Measurements from ENCODE around the gene JPT2. TPM values are rescaled to one million over a fixed set of nuclear protein-coding genes. Genes with fewer than 3 reads are reported as not detected.

JPT2 gene
- total RNA-seq, 1 donor from 2014 or later, result 40.4 TPM

DNA sequence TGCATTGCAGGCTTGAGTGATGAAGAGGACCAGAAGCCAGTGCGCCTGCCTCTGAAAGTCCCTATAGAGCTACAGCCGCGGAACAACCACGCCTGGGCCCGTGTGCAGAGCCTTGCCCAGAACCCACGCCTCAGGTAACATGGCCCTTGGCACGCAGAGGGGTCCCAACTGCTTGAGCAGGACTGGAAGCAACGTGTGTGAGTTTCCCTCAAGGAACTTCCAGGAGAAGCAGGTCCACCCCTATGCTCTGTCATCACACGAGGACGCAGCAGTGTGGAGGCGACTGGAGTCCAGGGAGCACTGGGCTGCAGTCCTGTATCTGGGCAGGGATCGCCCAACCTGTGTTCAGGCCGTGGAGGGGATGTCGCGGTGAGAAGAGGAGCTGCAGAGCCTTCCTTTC is 25.1 kb upstream of the JPT2 start:
- DNase-seq, result no peak

DNA sequence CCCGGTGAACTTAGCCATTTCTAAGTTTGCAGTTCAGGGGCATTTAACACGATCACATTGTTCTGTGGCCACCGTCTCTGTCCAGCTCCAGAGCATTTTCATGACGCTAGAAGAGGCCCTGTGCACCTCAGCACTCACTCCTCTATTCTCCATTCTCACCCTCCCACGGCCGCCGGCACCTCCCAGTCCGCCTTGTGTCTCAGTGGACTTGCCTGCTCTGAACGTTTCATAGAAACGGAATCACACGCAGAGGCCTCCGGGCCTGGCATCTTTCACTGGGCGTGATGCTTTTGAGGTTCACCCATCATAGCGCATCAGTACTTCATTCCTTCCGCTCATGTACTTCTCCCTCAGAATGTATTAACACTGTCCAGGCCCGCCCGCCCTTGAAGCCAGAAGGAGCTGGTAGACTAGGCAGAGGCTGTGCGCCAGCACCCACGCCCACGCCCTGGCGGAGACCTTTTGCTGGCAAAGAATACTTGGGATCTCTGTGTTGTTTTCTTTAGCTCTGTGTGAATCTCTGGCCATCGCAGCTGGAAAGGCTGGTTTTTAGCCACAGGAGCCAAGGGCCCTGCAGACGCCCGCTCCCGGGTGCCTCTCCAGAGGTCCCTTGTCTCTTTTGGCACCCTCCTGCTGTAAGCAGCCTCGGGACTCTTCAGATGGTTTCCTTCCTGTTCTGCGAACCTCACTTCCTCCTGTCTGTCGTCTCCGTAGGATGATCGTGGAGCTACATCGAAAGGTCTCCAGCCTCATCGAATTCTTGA is 23.4 kb upstream of the JPT2 start:
- no peak for DNase-seq

DNA sequence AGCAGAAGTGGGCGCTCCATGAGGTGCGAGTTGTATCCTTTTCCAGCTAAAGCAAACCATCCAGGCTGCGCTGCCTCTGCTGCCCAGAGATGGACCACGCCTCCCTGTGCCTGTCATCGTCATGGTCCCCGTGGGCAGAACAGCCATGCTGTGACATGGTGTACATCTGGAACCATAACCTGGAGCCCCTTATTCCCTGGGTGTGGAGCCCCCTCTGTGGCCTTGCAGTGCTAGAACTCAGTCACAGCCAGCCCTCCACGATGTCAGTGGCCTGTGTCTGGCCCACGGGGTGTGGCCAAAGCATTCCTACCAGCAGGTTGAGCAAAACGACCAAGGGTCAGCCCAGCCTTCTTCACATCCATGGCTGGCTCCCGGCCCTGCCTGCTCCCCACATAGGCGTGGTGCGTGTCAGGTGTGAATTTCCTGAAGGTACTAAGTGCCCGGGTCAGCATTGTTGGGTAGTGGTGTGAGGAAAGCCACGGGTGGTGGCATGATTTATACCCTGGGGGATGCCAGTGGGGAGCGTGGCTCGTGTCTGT is 22.7 kb upstream of the JPT2 start:
- no peak for DNase-seq

DNA sequence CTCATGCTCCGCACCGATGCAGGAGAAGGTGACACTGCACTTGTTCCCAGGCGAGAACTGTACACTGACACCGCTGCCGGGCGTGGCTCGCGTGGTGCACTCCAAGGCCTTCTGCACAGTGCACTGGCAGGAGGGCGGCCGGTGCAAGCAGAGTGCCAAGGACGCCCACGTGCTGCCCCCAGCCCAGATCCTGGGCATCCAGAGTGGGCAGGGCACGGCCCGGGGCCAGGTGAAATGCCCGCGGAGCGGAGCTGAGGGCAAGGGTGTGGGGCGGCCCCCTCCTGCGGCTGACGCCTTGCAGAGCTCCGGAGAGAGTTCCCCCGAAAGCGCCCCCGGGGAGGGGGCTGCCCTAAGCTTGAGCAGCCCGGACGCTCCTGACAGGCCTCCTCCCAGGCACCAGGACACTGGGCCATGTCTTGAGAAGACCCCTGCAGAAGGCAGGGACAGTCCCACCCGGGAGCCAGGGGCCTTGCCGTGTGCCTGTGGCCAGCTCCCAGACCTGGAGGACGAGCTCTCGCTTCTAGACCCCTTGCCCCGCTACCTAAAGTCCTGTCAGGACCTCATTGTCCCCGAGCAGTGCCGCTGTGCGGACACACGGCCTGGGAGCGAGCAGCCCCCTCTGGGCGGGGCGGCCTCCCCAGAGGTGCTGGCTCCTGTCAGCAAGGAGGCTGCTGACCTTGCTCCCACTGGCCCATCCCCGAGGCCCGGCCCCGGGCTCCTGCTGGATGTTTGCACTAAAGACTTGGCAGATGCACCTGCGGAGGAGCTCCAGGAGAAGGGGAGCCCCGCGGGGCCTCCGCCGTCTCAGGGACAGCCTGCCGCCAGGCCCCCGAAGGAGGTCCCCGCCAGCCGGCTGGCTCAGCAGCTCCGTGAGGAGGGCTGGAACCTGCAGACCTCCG is 21.9 kb upstream of the JPT2 start:
- no peak for DNase-seq

DNA sequence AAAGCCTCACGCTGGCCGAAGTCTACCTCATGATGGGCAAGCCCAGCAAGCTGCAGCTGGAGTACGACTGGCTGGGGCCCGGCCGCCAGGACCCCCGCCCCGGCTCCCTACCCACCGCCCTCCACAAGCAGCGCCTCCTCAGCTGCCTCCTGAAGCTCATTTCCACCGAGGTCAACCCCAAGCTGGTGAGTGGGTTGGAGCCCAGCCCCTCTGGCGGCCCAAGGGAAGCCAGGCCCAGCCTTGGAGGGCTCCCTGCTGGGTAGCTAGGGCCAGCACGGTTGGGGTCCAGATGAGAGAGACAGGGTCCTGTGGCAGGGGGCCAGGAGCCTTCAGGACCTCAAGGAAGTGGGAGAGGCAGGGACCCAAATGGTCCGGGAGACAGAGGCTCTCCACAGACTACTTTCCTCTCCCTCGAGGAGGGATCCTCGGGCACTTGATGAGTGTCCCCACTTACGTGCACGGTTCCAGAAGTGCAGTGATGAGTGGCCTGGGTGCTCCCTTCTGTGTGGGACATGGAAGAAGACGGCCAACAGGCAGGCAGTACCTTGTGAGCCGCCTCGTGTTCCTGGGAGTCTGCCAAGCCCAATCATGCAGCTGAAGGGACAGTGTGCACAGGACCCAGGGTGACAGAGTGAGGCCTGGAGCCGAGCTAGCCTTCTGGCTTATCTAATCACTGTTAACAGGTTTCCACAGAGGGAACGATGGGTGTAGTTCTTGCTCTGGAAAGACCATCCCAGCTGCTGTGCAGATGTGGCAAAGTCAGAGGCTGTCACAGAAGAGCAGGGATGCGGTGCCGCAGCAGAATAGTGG is 21.1 kb upstream of the JPT2 start:
- DNase-seq, result no peak

DNA sequence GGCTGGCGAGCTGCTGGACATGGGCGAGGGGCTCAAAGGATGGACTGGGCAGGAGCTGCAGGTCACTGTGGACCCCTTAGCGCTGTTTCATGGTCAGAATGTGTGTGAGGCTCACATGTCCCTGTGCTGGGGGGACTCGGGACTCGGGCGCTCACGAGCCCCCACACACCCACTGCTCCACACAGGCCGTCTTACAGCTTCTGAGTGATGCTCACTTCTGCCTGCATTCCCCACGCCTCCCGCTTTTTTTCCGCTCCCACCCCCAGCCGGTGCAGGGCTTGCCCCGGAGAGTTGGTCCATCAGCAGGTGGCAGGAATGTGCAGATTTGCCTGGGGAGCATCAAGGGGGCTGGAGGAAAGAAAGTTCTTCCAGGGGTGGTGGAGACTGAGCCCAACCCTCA is 20.2 kb upstream of the JPT2 start:
- no peak for DNase-seq

DNA sequence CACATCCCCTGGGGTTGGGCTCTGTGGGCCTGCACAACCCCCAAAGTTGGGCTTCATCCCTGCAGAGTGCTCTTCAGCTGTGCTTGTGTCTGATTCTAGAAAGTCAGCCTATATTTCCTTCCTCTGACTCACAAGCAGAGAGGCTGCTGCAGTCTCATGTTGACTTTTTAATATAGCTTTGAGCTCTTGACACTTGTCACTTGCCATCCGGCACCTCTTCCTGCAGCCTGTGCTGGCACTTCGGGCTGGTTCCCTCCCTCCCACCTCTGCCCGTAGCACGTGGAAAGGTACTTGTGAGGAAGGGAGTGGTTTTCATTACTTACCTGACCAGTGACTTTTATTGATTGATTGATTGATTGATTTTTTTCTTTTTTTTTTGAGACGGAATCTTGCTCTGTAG is 19.0 kb upstream of the JPT2 start:
- no peak for DNase-seq

DNA sequence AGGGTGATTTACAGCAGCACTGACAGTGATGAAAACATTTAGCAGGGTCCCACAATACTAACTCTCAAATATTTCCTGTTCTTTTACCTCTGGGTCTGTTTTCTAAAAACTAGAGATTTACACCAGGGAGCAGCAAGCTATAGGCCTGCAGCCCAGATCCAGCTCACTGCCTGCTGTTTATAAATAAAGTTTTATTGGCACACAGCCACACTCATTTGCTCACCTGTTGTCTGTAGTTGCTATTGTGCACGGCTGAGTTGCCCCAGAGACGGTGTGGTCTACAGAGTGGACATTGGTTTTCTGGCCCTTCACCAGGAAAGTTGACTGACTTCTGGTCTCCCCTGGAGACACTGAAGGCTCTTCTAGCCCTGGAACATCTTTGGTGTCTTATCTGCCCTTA is 16.3 kb upstream of the JPT2 start:
- DNase-seq, result no peak

DNA sequence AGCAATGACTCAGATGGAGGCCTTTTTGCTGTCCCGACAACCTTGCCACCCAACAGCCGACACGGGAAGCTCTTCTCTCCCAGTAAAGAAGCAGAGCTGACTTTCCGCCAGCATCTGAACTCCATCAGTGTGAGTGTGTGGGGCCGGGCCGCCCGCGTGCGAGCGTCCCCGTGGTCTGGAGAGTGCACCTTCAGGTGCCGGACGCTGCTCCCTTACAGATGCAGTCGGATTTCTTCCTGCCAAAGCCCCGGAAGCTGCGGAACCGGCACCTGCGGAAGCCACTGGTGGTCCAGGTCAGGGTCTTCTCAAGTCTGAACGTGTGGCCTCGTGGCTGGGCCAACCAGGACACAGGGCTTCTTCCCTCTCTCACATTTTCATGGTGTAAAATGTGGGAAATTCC is 15.5 kb upstream of the JPT2 start:
- DNase-seq, result no peak

DNA sequence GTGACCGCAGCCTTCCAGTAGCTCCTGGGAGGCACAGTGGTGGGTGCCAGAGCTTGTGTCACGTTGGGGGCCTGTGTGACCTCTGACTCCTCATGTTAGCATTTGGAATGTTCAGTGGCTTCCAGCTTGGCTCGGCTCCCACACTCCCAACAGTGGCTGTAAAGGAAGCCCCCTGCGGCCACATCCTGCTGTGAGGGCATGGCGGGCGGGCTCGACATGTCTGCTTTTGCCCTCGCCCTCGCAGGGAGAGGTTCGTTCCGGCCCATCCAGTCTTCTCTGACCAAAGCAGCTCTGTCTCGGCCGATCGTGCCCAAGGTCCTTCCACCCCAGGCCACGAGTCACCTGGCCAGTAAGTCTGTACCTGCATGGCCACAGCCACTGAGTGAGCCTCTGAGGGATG is 12.2 kb upstream of the JPT2 start:
- no peak for DNase-seq

DNA sequence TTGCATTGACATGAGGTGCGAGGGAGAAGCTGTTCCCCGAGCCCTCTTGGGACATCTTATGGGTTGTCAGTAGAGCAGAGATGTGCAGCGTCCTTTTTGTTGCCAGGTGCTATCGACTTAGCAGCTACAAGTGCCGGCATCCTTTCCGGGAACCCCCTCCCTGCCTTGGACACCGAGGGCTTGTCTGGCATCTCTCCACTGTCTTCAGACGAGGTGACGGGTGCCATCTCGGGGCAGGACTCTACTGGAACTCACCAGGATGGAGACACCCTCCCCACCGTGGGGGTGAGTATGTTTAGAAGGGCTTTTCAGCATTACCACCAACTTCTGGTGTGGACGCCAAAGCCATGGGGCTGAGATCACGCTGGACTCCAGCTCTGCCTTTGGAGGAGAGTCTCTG is 11.8 kb upstream of the JPT2 start:
- no peak for DNase-seq

DNA sequence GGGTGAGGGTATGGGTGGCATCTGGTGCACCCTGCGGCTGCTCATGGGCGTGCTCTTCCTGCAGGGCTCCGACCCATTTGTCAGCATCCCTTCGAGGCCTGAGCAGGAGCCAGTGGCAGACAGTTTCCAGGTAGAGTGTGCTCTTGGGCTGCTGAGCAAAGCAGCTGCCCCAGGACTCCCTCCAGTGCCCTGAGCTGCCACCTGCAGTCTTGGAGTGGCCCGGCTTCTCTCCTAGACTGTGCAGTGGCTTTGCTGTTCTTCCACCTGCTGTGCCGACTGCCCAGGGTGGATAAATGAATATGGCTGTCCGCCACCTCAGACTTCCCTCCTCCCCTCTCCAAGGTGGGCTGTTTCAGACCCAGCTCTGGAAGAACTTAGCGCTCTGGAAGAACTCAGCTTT is 10.8 kb upstream of the JPT2 start:
- no peak for DNase-seq

DNA sequence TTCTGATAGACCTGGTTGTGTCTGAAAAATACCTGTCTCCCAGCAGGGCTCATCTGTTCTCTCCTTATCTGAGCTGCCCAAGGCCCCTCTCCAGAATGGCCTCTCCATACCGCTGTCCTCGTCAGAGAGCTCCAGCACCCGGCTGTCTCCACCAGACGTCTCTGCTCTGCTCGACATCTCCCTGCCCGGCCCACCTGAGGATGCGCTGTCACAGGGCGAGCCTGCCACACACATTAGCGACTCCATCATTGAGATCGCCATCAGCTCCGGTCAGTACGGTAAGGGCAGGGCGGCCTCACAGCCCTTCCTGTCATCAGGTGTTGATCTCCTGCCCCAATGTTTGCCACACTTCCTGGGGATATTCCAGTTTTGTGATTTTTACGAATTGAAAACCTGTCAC is 10.2 kb upstream of the JPT2 start:
- DNase-seq, result no peak

DNA sequence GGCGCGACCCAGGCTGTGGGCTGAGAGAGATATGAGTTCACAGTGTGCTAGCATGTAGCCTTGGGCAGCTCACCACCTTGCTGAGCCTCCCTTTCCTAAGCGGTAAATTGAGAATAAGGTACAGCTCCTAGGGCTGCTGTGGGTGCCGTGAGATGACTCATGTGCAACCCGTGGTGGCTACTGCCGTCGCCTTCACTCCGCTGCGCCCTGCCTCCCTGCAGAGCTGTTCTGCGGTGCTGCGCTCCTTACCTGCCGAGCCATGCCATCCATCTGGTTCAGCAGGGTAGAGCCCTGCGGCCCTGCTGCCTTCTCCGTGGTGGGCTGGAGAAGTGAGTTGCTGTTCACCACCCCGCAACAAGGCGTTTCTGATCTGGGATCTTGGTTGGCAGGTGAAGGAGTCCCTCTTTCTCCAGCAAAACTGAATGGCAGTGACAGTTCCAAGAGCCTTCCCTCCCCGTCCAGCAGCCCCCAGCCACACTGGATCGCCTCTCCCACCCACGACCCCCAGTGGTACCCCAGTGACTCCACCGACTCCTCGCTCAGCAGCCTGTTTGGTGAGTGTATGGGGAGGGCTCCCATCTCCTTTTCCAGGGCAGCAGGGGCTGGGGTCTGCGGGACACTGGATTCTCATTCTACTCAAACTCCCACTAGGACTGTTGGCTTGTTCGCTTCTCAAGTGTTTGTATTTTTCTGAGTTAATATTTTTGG is 9.3 kb upstream of the JPT2 start:
- DNase-seq, result no peak

DNA sequence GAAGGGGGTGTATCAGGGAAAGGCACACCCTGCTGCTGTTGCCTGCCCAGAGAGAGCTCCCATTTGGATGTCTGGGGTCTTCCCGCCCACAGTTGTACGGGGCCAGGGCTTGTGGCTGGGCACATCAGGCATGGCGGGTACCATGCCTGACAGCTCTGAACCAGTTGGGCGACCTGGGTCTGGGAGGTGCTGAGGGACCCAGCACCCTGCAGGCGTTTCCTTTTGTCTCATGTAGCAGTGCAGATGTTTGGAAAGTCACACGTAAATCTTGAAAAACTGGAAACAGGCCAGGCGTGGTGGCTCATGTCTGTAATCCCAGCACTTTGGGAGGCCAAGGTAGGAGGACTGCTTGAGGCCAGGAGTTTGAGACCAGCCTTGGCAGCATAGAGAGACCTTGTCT is 8.4 kb upstream of the JPT2 start:
- no peak for DNase-seq

DNA sequence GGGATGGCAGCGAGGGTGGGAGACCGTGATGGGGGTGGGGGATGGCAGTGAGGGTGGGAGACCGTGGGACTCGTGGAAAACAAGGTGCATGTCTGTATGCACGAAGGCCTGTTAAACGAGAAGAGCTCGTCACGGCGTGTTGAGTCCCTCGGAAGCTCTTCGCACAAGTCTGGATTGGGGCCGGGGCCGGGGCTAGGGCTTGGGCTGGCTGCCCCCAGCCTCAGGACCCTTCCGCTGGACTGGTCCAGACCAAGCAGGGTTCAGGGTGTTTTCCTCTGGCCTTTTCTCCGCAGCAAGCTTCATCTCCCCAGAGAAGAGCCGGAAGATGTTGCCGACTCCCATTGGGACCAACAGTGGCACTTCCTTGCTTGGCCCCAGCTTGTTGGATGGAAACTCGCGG is 7.7 kb upstream of the JPT2 start:
- no peak for DNase-seq

DNA sequence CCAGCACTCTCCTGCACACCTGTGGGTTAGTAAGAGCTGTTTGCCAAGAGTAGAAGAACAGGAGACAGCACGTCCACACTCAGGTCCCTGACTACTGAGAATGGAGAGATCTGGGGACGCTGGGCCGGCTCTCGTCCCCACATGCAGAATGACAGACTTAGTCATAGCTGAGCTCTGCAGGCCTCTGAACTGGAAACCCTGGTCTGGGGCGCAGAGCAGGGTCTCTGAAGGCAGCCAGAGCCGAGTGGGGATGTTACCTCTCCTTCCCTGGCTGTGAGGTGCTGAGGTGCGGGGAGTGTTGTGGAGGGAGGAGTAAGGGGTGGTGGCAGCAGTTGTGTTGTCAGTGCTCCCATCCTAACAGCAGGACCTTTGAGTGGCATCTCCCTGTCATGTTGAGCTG is 7.2 kb upstream of the JPT2 start:
- DNase-seq, result no peak

DNA sequence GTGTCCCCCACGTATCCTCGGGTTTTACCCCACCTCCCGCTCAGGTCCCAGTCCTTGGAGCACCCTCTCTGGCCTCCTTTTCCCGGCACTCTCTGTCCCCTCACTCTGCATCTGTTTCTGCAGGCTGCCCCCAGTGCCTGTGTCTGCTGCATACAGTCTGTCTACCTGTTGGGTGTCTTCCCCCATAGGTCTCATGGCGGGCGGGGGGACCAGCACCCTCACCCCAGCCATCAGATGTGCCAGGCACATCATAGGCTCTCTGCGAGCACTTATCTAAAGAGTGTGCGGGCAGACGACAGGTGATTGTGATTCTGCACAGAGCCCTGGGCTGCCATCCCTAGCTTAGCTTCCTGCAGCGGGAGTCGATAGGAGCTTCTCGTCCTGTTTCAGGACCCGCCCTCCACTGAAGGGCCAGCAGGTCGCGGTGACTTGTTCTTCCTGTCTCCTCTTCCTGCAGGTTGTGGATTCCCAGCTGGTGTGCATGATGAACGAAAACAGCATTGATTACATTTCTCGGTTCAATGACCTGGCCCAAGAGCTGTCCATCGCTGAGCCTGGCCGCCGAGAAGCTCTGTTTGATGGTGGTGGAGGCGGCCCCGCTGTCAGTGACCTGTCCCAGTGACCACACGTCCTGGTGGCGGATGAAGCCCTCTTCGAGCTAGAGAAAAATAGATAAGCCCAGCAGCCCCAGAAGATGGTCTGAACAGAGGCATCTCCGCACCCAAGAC is 4.5 kb upstream of the JPT2 start:
- no peak for DNase-seq

DNA sequence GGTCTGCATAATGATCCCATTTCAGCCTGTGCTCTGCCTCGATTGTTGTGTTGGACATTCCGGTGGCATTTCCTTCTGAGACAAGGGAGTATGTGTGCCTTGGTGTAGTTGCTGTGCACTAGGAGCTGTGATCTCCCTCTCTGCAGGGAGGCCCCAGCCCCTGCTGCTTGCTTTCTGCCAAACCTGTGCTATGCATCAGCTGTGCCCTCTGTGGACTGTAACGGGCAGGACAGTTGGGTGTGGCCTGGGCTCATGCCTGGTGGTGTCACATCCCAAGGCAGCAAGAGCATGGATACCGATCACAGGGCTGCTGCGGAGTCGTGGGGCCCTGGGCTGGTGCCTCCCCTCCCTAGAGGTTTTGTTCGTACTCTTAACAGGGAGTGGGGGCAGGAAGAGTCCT is 3.8 kb upstream of the JPT2 start:
- DNase-seq, result no peak

DNA sequence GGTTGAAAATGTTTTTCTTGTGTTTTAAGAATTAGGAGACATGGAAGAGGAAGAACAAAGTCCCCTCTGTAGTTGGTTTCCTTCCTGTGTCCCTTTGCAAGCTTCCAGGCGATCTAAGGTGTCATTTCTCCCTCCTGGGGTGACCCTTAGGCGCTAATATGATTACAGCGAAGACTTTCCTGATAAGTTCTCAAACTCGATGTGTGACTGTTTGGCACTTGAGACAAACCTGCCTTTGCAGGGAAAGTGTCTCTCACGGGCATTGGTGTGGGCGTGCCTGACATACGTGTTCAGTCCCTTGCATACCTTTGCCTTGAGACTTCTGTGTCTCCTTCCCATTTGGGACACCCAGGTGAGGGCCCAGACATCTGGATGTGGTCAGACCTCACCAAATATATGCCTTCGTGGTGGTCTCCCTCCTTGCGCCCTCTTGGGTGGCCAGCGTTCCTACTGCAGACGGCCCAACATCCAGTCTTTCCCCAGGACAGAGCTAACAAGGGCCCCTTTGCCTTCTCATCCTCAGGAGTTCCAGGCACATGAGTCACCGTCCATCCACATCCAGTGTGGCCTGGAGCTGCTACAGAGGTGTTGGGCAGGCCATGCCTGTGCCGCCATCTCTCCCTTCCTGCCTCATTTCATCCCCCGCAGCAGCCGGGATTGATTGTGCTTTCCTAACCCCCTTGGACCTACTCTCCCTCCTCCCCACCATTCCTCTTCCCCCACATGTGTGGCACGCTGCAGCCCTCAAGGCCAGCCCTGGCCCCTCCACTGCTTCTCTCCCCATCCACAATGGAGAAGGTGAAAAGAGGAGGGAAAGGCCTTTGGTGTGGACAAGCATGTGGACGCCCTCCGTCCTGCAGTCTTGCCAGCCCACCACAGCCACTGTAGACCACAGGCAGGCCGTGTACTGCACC is 3.1 kb upstream of the JPT2 start:
- no peak for DNase-seq
